NCI-H1092 treated with DMSO at 0.1 percent for 48 hours (cell line): Measurements from ENCODE around the gene TTC39C.
"Not testable (repeated sequence)": the region's sequence is repeated elsewhere in the genome, so short reads cannot be mapped to it uniquely, and the experiment has no call there.

Experiments
- DNase-seq: peaks from one replicate; lab custom pipeline; 2025; lab: John Stamatoyannopoulos, UW

The TTC39C gene

DNA sequence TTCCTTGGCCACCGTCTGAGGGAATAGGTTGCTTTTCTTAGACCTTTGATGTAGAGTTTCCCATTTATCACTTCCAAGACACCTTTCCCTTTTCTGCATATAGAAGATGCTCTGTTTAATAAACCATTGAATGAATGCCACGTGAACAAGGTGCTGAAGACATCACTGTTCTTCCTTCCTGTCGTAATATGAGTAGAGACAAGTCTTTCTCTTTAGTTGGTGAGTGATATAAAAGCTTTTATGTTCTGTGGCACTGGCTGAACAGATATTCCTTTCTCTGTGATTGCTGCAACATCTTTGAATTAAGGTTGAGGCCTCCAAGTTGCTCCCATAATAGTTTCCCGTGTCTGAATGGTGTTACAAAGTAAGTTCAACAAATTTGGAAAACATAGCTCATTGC lies 38.7 kb downstream of the TTC39C start:
- DNase-seq: no peak

DNA sequence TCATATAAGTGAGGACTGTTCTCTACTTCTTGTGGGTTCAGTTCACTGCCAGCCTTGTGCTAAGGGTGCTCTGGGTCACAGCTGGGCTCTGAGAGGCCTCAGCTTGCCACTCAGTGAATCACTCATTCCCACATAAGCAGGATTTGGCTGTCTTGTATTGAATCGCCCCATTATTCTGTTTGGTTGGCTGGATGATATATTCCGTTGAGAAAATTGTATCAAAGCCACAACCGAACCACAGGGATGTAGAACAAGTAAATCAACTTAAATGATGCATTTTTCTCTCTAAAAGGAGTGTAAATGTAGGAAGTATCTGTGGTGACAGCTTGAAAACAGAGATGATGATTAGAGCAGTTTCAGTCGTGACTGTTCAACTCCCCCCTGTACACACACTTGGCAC lies 39.6 kb downstream of the TTC39C start:
- no peak for DNase-seq

DNA sequence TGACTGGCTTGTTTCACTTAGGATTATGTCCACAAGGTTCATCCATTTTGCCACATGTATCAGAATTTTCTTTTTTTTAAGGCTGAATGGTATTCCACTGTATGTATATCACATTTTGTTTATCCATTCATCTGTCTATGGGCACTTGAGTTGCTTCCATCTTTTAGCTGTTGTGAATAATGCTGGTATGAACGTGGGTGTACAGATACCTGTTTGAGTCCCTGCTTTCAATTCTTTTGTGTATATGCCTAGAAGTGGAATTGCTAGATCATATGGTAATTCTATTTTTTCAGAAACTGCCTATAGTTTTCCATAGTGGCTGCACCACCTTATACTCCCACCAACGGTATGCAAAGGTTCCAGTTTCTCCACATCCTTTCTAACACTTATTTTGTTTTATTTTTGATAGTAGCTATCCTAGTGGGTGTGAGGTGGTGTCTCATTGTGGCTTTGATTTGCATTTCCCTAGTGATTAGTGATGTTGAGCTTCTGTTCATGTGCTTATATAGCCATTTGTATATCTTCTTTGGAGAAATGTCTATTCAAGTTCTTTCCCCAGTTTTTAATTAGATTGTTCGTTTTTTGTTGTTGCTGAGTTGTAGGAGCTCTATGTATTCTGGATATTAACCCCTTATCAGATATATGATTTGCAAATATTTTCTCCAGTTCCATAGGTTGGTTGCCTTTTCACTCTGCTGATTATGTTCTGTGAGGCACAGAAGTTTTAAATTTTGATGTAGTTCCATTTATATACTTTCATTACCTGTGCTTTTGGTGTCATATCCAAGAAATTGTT lies 40.7 kb downstream of the TTC39C start:
- no peak for DNase-seq

DNA sequence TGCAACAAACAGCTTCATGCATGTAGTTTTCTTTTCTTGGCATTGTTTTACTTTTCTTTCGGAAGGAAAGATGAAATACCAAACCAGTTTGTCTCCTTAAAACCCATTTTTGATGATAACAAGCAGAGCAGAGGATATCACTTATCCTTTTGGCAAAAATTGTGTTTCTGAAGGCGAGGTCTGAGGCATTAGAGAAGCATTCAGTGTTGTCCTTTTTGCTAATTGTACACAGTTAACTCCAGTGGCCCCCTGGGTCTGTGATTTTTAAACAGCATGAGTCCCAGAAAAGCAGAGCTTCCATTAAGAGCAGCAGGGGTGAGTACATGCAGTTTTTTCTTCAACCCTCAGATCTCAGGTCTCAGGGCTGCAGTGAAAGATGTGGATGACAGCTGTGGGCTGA lies 41.3 kb downstream of the TTC39C start:
- DNase-seq: no peak

DNA sequence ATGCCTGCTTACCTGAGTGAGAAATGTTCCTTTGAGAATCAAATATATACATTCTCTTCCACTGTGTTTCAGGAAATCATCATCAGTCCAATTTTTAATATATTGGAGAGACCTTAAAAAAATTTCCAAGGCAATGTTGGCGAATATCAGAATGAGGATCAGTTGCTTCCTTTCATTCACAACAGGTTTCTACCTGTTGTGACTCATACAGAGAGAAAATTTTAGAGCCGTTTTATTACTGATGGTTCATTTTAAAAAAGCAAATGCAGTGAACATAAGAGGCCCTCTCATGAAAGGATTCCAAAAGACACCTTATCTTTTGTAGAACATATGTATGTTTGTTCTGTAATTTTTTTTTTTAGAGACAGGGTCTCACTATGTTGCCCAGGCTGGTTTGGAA lies 42.0 kb downstream of the TTC39C start:
- DNase-seq: no peak

DNA sequence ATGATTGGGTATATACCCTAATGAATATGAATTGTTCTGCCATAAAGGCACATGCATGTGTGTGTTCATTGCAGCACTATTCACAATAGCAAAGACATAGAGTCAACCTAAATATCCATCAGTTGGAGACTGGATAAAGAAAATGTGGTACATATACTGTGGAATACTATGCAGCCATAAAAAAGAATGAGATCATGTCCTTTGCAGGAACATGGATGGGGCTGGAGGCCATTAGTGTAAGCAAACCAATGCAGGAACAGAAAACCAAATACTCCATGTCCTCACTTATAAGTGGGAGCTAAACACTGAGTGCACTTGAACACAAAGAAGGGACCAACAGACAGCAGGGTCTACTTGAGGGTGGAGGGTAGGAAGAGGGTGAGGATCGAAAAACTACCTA lies 43.2 kb downstream of the TTC39C start:
- no peak for DNase-seq

DNA sequence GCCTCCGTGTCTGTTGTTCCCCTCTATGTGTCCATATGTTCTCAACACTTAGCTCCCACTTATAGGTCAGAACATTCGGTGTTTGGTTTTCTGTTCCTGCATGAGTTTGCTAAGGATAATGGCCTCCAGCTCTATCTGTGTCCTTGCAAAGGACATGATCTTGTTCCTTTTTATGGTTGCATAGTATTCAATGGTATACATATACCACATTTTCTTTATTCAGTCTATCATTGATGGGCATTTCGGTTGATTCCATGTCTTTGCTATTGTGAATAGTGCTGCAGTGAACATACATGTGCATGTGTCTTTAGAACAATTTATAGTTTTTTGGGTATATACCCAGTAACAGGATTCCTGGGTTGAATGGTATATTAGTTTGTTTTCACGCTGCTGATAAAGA lies 44.8 kb downstream of the TTC39C start:
- DNase-seq: not testable (repeated sequence)

DNA sequence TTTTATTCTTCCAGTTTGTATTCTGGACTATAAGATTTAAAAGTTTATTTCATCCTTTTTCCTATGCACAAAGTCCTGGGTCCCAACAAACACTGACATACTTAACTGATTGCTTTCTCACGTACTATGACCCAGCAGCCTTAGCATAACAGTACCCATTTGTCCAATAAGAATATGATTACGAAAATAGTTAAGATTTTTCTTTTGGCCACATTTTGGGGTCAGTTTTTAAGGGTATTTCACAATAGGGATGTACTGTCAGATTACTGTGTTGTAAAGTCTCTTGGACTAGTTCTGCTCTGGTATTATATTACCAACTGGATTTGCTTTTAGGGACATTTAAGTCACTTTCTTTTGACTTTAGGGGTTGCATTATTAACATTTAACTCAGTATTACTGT lies 46.1 kb downstream of the TTC39C start:
- DNase-seq: no peak

DNA sequence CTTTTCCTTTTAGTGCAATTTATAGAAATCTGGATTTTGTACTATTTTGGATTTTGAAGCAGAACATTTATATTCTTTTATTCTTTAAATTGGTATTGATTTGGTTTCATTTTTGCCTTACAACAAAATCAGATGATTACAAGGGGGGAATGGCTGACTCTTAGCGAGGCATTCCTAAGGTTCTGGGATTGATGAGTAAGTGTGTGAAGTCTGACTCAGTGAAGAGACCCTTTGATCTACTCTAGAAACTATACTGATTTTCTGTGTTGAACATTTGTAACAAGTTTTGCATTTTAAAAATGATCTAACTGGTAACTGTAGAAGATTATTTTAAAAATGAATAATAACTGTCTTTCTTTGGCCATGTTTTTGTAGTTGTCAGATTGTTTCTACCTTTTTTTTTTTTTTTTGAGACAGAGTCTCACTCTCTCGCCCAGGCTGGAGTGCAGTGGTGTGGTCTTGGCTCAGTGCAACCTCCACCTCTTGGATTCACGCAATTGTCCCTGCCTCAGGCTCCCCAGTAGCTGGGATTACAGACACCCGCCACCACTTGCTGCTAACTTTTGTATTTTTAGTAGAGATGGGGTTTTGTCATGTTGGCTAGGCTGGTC lies 48.7 kb downstream of the TTC39C start:
- no peak for DNase-seq

DNA sequence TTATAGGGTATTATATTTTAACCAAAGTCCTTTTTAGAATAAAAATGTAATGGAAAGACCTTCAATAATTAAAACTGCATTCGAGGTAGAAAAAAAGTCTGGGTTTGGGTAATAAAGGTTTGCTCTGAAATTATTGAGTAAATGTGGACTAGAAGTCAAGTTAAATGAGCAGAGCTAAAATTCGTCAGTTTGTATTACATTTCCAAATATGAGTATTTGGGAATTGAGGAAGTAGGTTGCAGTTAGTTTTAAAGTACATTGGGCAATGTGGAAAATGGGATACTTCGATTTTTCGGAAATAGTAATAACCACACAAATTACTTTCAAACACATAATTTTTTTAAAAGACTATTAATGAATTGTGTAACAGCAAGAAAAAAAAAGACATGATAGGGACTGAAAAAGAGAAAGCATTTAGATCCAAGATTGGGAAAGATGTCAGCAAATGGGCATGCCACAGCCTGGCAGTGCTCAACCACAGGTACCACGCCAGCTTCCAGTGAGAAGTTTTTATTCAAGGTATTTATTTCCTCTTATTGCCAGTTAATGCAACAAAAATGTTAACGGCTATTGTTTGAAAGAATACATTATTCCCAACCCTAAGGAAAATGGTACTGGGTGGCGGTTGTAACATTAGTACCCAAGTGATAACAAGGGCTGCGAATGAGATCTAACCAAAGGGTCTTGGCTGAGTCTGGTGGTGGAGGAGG lies 50.0 kb downstream of the TTC39C start:
- DNase-seq: no peak

DNA sequence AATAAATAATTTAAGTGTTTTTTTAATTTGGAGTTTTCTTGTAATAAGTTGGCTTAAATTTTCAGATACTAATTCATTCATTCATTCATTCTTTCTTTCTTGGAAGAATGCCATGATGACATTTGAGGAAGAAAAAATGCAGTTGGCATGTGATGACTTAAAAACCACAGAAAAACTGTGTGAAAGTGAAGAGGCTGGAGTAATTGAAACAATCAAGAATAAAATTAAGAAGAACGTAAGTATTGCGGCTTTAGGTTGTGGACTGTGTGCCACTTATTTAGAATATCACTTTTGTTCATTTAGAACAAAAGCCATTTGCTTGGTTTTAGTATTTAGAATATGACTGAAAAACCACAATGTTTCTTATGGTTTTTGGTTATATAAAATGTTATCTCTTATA lies 51.4 kb downstream of the TTC39C start:
- DNase-seq: no peak

DNA sequence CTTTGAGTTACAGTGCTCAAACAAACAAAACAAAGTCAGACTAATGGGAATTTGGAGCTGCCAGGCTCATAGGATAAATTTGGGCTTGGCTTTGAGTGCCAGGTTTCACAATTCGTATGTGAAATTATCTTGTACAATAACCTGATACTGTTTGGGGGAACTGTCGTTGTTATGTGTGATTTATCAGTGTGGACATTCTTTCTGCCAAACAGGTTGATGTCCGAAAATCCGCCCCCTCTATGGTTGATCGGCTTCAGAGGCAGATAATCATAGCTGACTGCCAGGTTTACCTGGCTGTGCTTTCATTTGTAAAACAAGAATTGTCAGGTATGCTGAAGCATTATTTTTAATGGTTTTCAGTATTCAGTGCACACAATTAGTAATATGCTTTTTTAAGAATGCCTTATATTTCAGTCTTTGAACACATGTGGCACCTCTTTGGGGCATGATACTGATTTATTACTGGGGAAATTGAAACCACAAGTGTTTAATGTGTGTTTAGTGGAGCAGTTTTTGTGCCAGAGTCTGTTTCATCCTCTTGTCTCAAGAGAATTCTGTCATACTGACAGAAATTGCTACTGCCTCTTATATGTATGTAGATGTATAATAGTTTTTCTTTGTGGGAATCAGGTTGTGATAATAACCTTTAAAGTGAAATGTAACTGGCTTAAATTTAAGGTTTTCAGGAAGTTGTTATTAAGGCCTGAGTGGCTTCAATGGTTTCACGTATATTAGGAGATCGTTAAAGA lies 54.6 kb downstream of the TTC39C start:
- peak; percentile 52 for DNase-seq

DNA sequence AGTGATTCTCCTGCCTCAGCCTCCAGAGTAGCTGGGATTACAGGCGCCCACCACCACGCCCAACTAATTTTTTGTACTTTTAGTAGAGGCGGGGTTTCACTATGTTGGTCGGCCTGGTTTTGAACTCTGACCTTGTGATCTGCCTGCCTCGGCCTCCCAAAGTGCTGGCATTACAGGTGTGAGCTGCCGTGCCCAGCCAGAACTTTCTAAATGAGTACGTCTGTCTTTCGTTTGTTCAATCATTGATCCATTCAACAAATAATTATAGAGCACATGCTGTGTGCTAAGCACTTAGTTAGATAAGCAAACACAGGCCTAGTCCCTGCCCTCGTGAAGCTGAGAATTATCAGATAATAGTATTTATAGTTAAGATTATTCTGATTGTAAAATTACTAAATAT lies 56.5 kb downstream of the TTC39C start:
- DNase-seq: no peak

DNA sequence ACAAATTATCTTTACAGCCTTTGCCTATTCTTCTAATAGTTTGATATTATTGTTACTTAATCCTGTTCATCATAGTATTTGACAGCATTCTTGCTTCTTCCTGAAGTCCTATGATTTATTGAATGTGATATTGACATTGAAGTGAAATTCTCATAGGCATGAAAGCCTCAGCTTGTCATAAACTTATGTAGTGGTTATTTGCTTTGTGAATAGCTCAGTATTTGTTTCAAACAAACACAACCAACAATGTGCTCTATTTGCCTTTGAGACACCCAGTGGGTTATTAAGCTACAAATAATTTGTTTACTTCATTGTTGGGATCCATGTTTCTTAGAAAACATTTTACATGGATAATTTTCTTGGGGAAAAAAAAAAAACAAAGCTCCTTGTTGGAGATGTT lies 57.2 kb downstream of the TTC39C start:
- no peak for DNase-seq

DNA sequence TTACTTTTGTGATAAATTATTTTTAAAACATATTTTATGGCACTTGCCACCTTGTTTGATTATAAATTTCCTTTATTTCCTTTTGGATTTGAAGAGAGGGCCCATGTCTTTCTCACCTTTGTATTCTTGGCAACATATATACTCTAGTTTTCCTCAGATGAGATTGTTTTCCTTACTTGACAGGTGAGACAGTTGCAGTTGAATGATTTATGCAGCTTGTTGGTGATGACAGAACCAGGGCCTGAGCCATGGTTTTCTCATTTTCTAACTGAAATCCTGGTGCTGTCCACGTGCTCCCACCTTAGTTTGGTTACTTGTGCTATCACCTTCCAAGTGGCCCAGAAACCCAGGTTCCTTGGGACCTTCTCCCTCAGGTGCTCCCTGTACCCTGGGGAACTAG lies 58.2 kb downstream of the TTC39C start:
- DNase-seq: no peak

DNA sequence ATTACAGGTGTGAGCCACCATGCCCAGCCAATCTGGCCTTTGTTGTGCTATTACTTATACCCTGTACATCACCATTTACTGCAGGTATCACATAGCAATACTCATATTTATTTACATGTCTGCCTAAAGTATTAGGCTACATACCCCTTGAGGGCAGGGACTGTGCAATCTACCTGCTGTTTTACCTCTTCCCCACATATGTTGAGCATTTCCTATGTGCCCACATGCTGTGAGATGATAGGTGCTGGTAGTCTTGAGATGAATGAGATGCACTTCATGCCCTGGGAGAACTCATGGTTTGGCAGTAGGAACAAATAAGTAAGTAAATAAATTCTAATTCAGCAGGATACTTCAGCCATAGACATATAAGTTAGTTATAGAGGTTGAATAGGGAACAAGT lies 59.2 kb downstream of the TTC39C start:
- no peak for DNase-seq

DNA sequence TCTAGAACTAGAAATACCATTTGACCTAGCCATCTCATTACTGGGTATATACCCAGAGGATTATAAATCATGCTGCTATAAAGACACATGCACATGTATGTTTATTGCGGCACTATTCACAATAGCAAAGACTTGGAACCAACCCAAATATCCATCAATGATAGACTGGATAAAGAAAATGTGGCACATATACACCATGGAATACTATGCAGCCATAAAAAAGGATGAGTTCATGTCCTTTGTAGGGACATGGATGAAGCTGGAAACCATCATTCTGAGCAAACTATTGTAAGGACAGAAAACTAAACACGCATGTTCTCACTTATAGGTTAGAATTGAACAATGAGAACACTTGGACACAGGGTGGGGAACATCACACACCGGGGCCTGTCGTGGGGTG lies 60.2 kb downstream of the TTC39C start:
- DNase-seq: not testable (repeated sequence)

DNA sequence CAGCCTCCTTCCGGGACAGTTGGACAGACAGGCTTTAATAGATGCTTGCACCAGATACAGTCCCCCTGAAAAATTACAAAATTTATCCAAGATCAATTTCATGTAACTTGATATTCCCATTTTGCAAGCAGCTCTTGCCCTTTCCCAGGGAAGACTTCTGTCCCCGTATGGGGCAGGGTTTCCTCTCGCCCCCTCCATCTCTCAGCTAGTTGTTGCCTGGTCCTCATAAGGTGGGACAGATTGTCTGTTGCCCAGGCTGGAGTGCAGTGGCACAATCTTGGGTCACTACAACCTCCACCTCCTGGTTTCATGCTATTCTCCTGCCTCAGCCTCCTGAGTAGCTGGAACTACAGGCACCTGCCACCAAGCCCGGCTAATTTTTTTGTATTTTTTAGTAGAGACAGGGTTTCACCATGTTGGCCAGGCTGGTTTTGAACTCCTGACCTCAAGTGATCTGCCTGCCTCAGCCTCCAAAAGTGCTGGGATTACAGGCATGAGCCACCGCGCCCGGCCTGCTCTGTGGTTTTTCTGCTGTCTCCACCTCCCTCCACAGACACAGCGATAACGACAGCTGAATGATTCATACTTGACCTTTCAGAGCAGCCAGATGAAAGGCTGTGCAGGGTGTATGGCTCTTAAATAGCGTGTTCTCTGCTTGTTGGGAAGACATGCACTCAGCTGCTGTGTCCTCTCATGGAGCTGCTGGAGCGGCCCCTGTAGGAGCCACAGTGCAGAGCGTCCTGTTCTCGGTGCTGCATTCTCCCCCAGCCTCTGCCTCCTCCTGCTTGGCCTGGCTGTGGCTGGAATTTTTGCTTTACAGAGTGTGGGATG lies 61.4 kb downstream of the TTC39C start:
- DNase-seq: no peak

DNA sequence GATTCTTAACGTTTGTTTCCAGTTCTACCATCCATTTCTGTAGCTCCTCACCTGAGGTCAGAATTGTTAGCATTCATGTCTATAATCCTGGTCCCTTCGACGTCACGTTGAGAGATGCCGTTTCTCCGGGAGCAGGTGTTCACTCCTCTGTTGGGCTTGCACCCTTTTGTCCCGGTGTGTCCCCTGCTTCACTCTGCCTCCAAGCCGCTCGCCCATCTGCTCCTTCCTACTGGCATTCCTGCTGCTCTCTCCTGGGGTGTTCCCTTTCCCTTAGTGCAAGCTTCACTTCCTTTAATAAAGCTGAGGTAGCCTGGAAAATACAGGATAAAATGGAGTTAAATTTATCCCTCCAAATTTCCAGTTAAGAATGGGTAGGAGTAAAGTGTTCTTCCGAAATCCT lies 62.4 kb downstream of the TTC39C start:
- no peak for DNase-seq

DNA sequence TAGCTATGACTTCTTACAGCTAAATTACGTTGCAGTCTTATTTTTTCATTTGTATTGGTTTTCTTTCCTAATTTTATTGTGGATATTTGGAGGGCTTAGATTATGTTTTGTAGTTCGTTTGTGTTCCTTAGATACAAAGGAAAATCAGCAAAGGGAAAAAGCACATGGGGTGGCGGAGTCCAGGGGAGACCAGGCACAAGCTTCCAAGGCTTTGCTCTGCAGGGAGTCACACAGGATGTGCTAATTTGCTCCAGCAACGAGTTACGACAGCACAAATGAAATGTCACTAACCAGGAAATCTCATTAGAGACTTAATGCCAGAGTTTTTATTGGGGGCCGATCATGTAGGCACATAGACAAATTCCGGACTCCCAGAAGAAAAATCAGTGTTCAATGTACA lies 63.8 kb downstream of the TTC39C start:
- DNase-seq: no peak

DNA sequence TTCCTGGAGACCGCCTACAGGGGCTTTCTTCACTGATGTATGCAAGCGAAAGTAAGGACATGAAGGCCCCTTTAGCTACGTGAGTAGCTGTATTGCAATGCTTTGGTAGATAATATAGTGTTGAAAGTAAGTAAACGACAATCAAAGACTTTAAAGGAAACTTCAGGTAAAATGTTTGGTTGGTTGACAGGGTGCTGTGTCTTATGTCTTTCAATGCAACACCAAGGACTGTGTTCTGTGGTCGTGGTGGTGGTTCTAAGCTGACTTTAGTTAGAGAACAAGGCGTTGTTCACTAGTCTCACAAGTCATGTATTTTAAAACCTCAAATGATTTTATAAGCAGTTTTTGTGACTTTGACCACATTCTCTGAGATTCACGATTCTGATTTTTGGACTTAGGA lies 66.3 kb downstream of the TTC39C start:
- no peak for DNase-seq

DNA sequence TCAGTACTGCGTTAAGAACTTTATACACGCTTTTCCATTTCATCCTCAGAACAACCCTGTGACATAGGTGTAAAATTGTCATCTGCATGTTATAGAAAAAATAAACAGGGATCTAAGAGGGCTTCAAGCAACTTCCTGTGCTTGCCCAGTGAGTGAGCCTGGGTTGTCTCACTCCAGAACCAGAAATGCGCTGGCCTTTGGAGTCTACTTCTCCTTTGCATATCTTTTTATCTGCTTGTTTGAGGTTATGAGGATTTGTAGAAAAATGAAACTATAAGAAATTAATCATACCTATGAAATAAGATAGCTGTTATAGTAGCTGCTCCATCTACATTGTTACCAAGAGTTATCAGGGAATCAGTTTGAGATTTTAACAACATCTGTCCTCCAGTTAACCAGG lies 69.0 kb downstream of the TTC39C start:
- DNase-seq: no peak
